Sigmoid colon (tissue), 7 donors: ENCODE results near the gene PELI1. TPM values are rescaled to one million over a fixed set of nuclear protein-coding genes. Genes with fewer than 3 reads are reported as not detected.
"Not testable (repeated sequence)": the region's sequence is repeated elsewhere in the genome, so short reads cannot be mapped to it uniquely, and the experiment has no call there.

Experiments used
- DNase-seq: peaks from one replicate; pipeline ENCODE4 v3.0.0-alpha.2; 2019
- H3K27ac ChIP-seq, 4 donors: fragments of 200-600 bp; sonication (generic); one replicate each; pipeline ENCODE4 v1.5.1; 2016 to 2019; ENCODE audit warnings: mild to moderate bottlenecking in 1 of 4
- H3K27me3 ChIP-seq, 3 donors: fragments of 200-600 bp; sonication (generic); one replicate each; pipeline ENCODE4 v1.5.1; 2019; ENCODE audit warnings: mild to moderate bottlenecking in 1 of 3
- H3K36me3 ChIP-seq, 4 donors: fragments of 200-600 bp; sonication (generic); one replicate each; pipeline ENCODE4 v1.5.1; 2016 to 2019
- H3K4me1 ChIP-seq, 4 donors: fragments of 200-600 bp; sonication (generic); one replicate each; pipeline ENCODE4 v1.5.1; 2017 to 2019
- H3K4me3 ChIP-seq, 4 donors: fragments of 200-600 bp; sonication (generic); one replicate each; pipeline ENCODE4 v1.5.1; 2017 to 2019; ENCODE audit warnings: mild to moderate bottlenecking in 2 of 4, moderate library complexity in 1 of 4
- H3K9me3 ChIP-seq, 4 donors: fragments of 200-600 bp in 3 of 4; sonication (generic) in 3 of 4; one replicate each; pipeline versions ENCODE4 v1.5.1 to v1.6.1; 2013 to 2019
- CTCF ChIP-seq, 4 experiments: fragments of 450-650 bp in 3 of 4; fragments of 200-600 bp in 1 of 4; IDR thresholded peaks; one replicate each; pipeline ENCODE4 v1.5.1; 2016 to 2019; ENCODE audit warnings: antibody characterized with exemption in 4 of 4, mild to moderate bottlenecking in 3 of 4, moderate library complexity in 2 of 4
- EP300 ChIP-seq, 4 donors: sonication (generic); formaldehyde crosslinking; IDR thresholded peaks; one replicate each; pipeline ENCODE4 v1.6.1; 2017; ENCODE audit warnings: antibody characterized with exemption in 4 of 4
- POLR2A ChIP-seq, 2 donors: fragments of 450-650 bp; IDR thresholded peaks; one replicate each; pipeline ENCODE4 v1.6.1; 2016; ENCODE audit warnings: antibody characterized with exemption in 2 of 2, mild to moderate bottlenecking in 2 of 2, moderate library complexity in 2 of 2
- POLR2AphosphoS5 ChIP-seq, 4 donors: sonication (generic); formaldehyde crosslinking; IDR thresholded peaks; one replicate each; pipeline ENCODE4 v1.6.1; 2017; ENCODE audit warnings: antibody characterized with exemption in 4 of 4
- WGBS, 2 donors: extraction: QIAGEN DNeasy Blood & Tissue Kit; methylation state at CpG; one replicate each; pipeline ENCODE4 v1.1.7; 2013; 5-methylcytosine and 5-hydroxymethylcytosine counted together
- intact Hi-C: fragments of 100-400 bp; cut with DNase I; formaldehyde crosslinking; loops from one replicate; pipeline ENCODE4 v1.15.1; 2023
- polyA plus RNA-seq, 3 donors: library from polyadenylated mRNA; stranded (reverse); fragments of 200-250 nt; gene quantifications; one replicate each; pipeline ENCODE4 v1.2.3, GENCODE V29; 2013
- total RNA-seq, 4 donors: library from RNA; depleted of rRNA; stranded (reverse); fragments of >200 nt; gene quantifications; one replicate each; pipeline ENCODE4 v1.1.0, GENCODE V29; 2016
- donor health status: healthy with polysubstance abuse.
- donor health status: Bipolar disorder and iron deficiency.
- donor health status: healthy.

The PELI1 gene
- total and polyA plus RNA-seq, 7 donors, result 18.6 to 30.8 (median 24.3) TPM

GRCh38 chr2:64106481-64106880 is 37.7 kb downstream of the PELI1 start:
- peak overlapping the region in 3 of 4 donors; percentile 10 to 60 (median 29) for H3K27ac ChIP-seq
- no peaks in the 10 kb centered on the region for H3K27me3 ChIP-seq
- H3K36me3 ChIP-seq, result peaks cover 0 to 7% (median 2%) of the 10 kb centered on the region in 4 donors
- no peaks in the 10 kb centered on the region for H3K9me3 ChIP-seq
- peaks cover 0 to 68% (median 57%) of the 10 kb centered on the region in 4 donors for H3K4me1 ChIP-seq
- H3K4me3 ChIP-seq, result no peak overlapping the region
- intact Hi-C loops, result no loop called here
- no peak for DNase-seq
- WGBS, 2 donors, result 60 to 89% methylated on average over 3 of the region's 3 CpGs
- no peak for TF ChIP-seq POLR2AphosphoS5 (IDR thresholded peaks at IDR 0.05)
- TF ChIP-seq EP300 (IDR thresholded peaks at IDR 0.05), result no peak
- TF ChIP-seq CTCF (IDR thresholded peaks at IDR 0.05), result no peak
- TF ChIP-seq POLR2A (IDR thresholded peaks at IDR 0.05), result no peak

- Histone ChIP-seq H3K9me3 (no peaks in the 10 kb centered on the region), H3K27me3 (no peaks in the 10 kb centered on the region), H3K4me3 (no peak overlapping the region), H3K36me3 (peaks cover 0 to 7% (median 2%) of the 10 kb centered on the region in 4 donors), H3K4me1 (peaks cover 0 to 68% (median 54%) of the 10 kb centered on the region in 4 donors), H3K27ac (peak overlapping the region in 3 of 4 donors; percentile 29 to 62 (median 60))
- WGBS, 2 donors, result 15 to 60% methylated on average over 5 of the region's 5 CpGs
- DNase-seq, result no peak
- no peak for TF ChIP-seq POLR2A (IDR thresholded peaks at IDR 0.05)
- no peak for TF ChIP-seq CTCF (IDR thresholded peaks at IDR 0.05)
- TF ChIP-seq POLR2AphosphoS5 (IDR thresholded peaks at IDR 0.05), result no peak
- no peak for TF ChIP-seq EP300 (IDR thresholded peaks at IDR 0.05)
- intact Hi-C loops, result no loop called here
These were observed 38.4 kb downstream of the PELI1 start for GRCh38 chr2:64105670-64106461.

- 7 to 34% methylated on average over 1 of the region's 1 CpG for WGBS, 2 donors
- DNase-seq, result no peak
- H3K4me1 ChIP-seq, result peaks cover 0 to 68% (median 53%) of the 10 kb centered on the region in 4 donors
- TF ChIP-seq POLR2AphosphoS5 (IDR thresholded peaks at IDR 0.05) (peak in 3 of 4 donors; percentile 14 to 34 (median 28)), POLR2A (IDR thresholded peaks at IDR 0.05) (no peak)
- H3K9me3 ChIP-seq, result no peaks in the 10 kb centered on the region
- no peak overlapping the region for H3K4me3 ChIP-seq
- peaks cover 0 to 13% (median 4%) of the 10 kb centered on the region in 4 donors for H3K36me3 ChIP-seq
- intact Hi-C loops, result no loop called here
- H3K27ac ChIP-seq, result peak overlapping the region in 3 of 4 donors; percentile 29 to 62 (median 60)
- H3K27me3 ChIP-seq, result no peaks in the 10 kb centered on the region
These were observed 39.3 kb downstream of the PELI1 start for GRCh38 chr2:64104933-64105332.

GRCh38 chr2:64102736-64103135 is 41.5 kb downstream of the PELI1 start:
- intact Hi-C loops, H3K9me3 ChIP-seq, DNase-seq, H3K27ac ChIP-seq, H3K4me3 ChIP-seq, H3K27me3 ChIP-seq: not testable (repeated sequence)
- WGBS, 2 donors, result 82 to 88% methylated on average over 7 of the region's 7 CpGs
- Histone ChIP-seq H3K4me1 (peaks cover 0 to 46% (median 35%) of the 10 kb centered on the region in 4 donors), H3K36me3 (peaks cover 0 to 22% (median 5%) of the 10 kb centered on the region in 4 donors)

GRCh38 chr2:64101141-64101591 is 43.1 kb downstream of the PELI1 start:
- Histone ChIP-seq H3K36me3 (peaks cover 1 to 30% (median 9%) of the 10 kb centered on the region in 4 donors), H3K27me3 (no peaks in the 10 kb centered on the region), H3K4me1 (peaks cover 0 to 31% (median 25%) of the 10 kb centered on the region in 4 donors), H3K9me3 (no peaks in the 10 kb centered on the region), H3K4me3 (no peak overlapping the region), H3K27ac (no peak overlapping the region)
- TF ChIP-seq POLR2A (IDR thresholded peaks at IDR 0.05) (no peak), CTCF (IDR thresholded peaks at IDR 0.05) (no peak), EP300 (IDR thresholded peaks at IDR 0.05) (no peak), POLR2AphosphoS5 (IDR thresholded peaks at IDR 0.05) (no peak)
- intact Hi-C loops, result no loop called here
- DNase-seq, result no peak

GRCh38 chr2:64100584-64100983 is 43.6 kb downstream of the PELI1 start:
- DNase-seq, H3K9me3 ChIP-seq, H3K27ac ChIP-seq, H3K4me3 ChIP-seq, intact Hi-C loops, H3K27me3 ChIP-seq: not testable (repeated sequence)
- peaks cover 0 to 26% (median 19%) of the 10 kb centered on the region in 4 donors for H3K4me1 ChIP-seq
- peaks cover 7 to 36% (median 15%) of the 10 kb centered on the region in 4 donors for H3K36me3 ChIP-seq
- 76 to 85% methylated on average over 8 of the region's 8 CpGs for WGBS, 2 donors
